GM21529 (cell line): Measurements from ENCODE around the gene TNFAIP1.

Experiments used
- ATAC-seq: cut with Tn5 transposase; IDR thresholded peaks from one replicate; pipeline ENCODE4 v1.9.1; 2021; ENCODE audit not compliant: unreplicated experiment

The TNFAIP1 gene

DNA sequence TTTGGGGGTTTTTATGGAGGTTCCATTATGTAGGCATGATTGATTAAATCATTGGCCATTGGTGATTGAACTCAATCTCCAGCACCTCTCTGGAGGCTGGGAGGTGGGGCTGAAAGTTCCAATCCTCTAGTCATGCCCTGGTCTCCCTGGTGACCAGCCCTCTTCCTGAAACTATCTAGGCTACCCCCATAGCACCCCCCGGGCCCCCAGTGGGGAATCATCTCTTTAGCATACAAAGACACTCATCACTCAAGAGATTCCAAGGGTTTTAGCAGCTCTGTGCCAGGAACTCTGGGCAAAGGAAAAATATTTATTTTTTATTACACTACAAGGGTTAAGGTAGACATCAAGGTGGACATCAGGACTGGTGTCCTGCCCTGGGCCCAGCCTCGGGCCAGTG lies 59.9 kb downstream of the TNFAIP1 start:
- ATAC-seq: no peak

- no peak for ATAC-seq
Measured at GRCh38 chr17:28395968-28396367, 60.4 kb downstream of the TNFAIP1 start.
